Ovary (tissue), 9 donors: ENCODE measurements around the gene ZBED1. TPM values are rescaled to one million over a fixed set of nuclear protein-coding genes. Genes with fewer than 3 reads are reported as not detected.

Experiments
- DNase-seq, 5 donors: peaks; one replicate each; pipeline ENCODE4 v3.0.0-alpha.2; 2019 to 2020
- H3K27ac ChIP-seq, 2 donors: fragments of 200-600 bp; one replicate each; pipeline versions ENCODE4 v1.5.1 to v1.8.0; 2019 to 2022
- H3K27me3 ChIP-seq: fragments of 200-600 bp; one replicate; pipeline ENCODE4 v1.8.0; 2022
- H3K36me3 ChIP-seq: fragments of 200-600 bp; sonication (generic); one replicate; pipeline ENCODE4 v1.5.1; 2019
- H3K4me1 ChIP-seq: one replicate; pipeline ENCODE4 v1.8.1; 2013; ENCODE audit warnings: mild to moderate bottlenecking, moderate library complexity; ENCODE audit not compliant: insufficient read depth
- H3K4me3 ChIP-seq: fragments of 200-600 bp; sonication (generic); one replicate; pipeline ENCODE4 v1.5.1; 2017
- H3K9me3 ChIP-seq, 2 donors: fragments of 200-600 bp in 1 of 2; sonication (generic) in 1 of 2; one replicate each; pipeline versions ENCODE4 v1.5.1 to v1.8.1; 2013 to 2019; ENCODE audit warnings: mild to moderate bottlenecking in 1 of 2, moderate library complexity in 1 of 2
- CTCF ChIP-seq, 3 donors: fragments of 450-650 bp in 2 of 3; fragments of 200-600 bp in 1 of 3; IDR thresholded peaks; one replicate each; pipeline versions ENCODE4 v1.5.1 to v1.8.0; 2016 to 2022; ENCODE audit warnings: antibody characterized with exemption in 3 of 3, mild to moderate bottlenecking in 1 of 3
- EP300 ChIP-seq: sonication (generic); formaldehyde crosslinking; IDR thresholded peaks from one replicate; pipeline ENCODE4 v1.6.1; 2017; ENCODE audit warnings: antibody characterized with exemption
- POLR2A ChIP-seq: fragments of 450-650 bp; IDR thresholded peaks from one replicate; pipeline ENCODE4 v1.6.1; 2017; ENCODE audit warnings: antibody characterized with exemption, mild to moderate bottlenecking, moderate library complexity
- WGBS, 3 donors: extraction: QIAGEN DNeasy Blood & Tissue Kit in 1 of 3; methylation state at CpG; one replicate each; pipeline versions ENCODE4 v1.1.5 to v1.1.7; 2013 to 2017; 5-methylcytosine and 5-hydroxymethylcytosine counted together
- intact Hi-C, 4 donors: fragments of 100-400 bp; cut with DNase I; formaldehyde crosslinking; loops; one replicate each; pipeline versions ENCODE4 v1.11.0 to v1.15.1; 2022 to 2023
- polyA plus RNA-seq, 2 donors: library from polyadenylated mRNA; stranded (reverse); fragments of 200-250 nt in 1 of 2; fragments of 350-450 nt in 1 of 2; fragmentation: Illumina TruSeq in 1 of 2; extraction: RNeasy Lipid Tissue Mini Kit (QIAGEN cat#74804) in 1 of 2; gene quantifications; one replicate each; pipeline ENCODE4 v1.2.3, GENCODE V29; 2013 to 2014
- total RNA-seq, 7 donors: library from RNA; depleted of rRNA in 2 of 7; stranded (reverse); fragments of >200 nt in 2 of 7; fragmentation: NEBNext Ultra II Directional in 3 of 7; extraction: Animal tissue kit (Norgen Biotek cat#: 25700) in 3 of 7; gene quantifications; one replicate each; pipeline versions ENCODE4 v1.1.0 to v1.2.4, GENCODE V29; 2016 to 2023
- donor health status: DM: no; HTN: no; CAD: no; lungs with moderate emphysema.
- donor health status: DM: no; HTN: no; CAD: no.
- donor health status: Bipolar disorder and iron deficiency.
- donor health status: DM: yes; HTN: yes; CAD: no.
- donor health status: DM: no; HTN: no; CAD: no.
- donor health status: DM: yes; HTN: yes; CAD: no.

Gene ZBED1
- total and polyA plus RNA-seq, 9 donors, result 23.4 to 39.0 (median 26.0) TPM

DNA sequence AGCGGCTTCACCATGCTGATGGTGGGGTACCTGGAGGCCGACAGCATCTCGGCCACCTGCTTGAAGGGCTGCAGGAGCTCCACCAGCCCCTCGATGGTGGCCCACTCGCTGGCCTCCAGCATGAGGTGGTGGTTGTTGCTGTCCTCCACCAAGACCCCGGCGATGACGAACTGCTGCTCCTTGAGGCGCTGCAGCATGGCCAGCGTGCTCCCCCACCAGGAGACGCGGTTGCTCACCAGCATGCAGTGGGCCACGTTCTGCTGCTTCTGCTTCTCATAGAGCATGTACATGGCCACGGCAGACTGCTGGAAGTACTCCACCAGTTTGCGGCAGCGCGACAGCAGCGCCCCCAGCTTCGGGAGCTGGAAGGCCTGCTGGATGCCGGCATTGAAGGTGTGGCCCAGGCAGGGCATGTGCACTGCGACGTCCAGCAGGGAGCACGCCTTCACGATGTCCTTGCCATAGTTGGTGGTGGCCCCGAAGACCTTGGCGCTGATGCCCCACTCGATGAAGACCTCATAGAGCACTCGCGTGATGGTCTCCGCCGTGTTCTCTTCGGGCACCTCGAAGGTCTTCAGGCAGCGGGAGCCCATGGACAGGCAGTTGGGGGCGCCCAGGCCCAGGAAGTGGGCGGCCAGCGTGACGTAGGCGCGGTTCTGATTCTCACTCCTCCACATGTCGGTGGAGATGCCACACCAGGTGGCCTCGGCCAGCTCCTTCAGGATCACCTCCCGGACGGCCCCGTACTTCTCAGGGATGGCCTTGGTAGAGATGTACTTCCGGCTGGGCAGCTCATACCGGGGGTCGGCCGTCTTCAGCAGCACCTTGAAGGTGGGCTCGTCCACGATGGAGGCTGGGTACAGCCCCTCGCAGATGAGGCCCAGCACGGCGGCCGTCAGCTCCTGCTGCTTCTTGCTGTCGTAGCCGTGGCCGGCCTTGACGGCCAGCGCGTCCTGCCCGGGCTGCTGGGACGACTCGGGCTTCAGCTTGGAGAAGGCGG is 11.0 kb downstream of the ZBED1 start:
- TF ChIP-seq EP300, result no peak
- no peak for TF ChIP-seq CTCF (IDR thresholded peaks at IDR 0.05)
- no peak for TF ChIP-seq POLR2A
- H3K36me3 ChIP-seq, result no peaks in the 10 kb centered on the region
- DNase-seq, result peak in 1 of 5 donors; percentile 21
- no peaks in the 10 kb centered on the region for H3K4me1 ChIP-seq
- intact Hi-C loops, result loop anchor here in 1 of 4 donors (10.0 kb wide), 1 partner anchor 165 kb away; no protein-coding TSS in a partner anchor
- 93 to 96% (median 93%) methylated on average over 37 to 65 of the region's 65 CpGs for WGBS, 3 donors
- no peak overlapping the region for H3K4me3 ChIP-seq
- no peaks in the 10 kb centered on the region for H3K27me3 ChIP-seq
- no peaks in the 10 kb centered on the region for H3K9me3 ChIP-seq
- no peak overlapping the region for H3K27ac ChIP-seq

GRCh38 chrX:2488621-2489285 is 12.0 kb downstream of the ZBED1 start:
- Histone ChIP-seq H3K27ac (no peak overlapping the region), H3K27me3 (no peaks in the 10 kb centered on the region), H3K36me3 (no peaks in the 10 kb centered on the region), H3K4me1 (peaks cover 2% of the 10 kb centered on the region), H3K4me3 (no peak overlapping the region), H3K9me3 (no peaks in the 10 kb centered on the region)
- 95 to 97% (median 96%) methylated on average over 50 of the region's 50 CpGs for WGBS, 3 donors
- DNase-seq, result no peak
- intact Hi-C loops, result loop anchor here in 1 of 4 donors (10.0 kb wide), 1 partner anchor 164 kb away; no protein-coding TSS in a partner anchor
- no peak for TF ChIP-seq POLR2A
- no peak for TF ChIP-seq CTCF (IDR thresholded peaks at IDR 0.05)
- TF ChIP-seq EP300, result no peak

- Histone ChIP-seq H3K36me3 (no peaks in the 10 kb centered on the region), H3K9me3 (no peaks in the 10 kb centered on the region)
These were observed 13.4 kb downstream of the ZBED1 start for GRCh38 chrX:2487366-2487765.

More at GRCh38 chrX:2487366-2487765, 13.4 kb downstream of the ZBED1 start:
- no peak for DNase-seq
- Histone ChIP-seq H3K27ac (no peak overlapping the region), H3K4me3 (no peak overlapping the region), H3K27me3 (no peaks in the 10 kb centered on the region), H3K4me1 (peaks cover 5% of the 10 kb centered on the region)
- intact Hi-C loops, result loop anchor here in 1 of 4 donors (10.0 kb wide), 1 partner anchor 163 kb away; no protein-coding TSS in a partner anchor
- WGBS, 3 donors, result 88 to 97% (median 89%) methylated on average over 16 of the region's 16 CpGs
- TF ChIP-seq EP300, result no peak
- no peak for TF ChIP-seq POLR2A
- no peak for TF ChIP-seq CTCF (IDR thresholded peaks at IDR 0.05)
